ENCODE results near the gene YAF2.

- TF ChIP-seq CTCF (conservative IDR thresholded peaks at IDR 0.05) (no peak), ZFX (IDR thresholded peaks at IDR 0.05) (no peak)
These were observed 74.1 kb downstream of the YAF2 start for GRCh38 chr12:42163913-42164312.
